OCI-LY1 (cell line): ENCODE measurements around the gene TNFRSF14.

Experiments
- EZH2 ChIP-seq: fragments of 200-600 bp; sonication (generic), shearing (Covaris generic); IDR thresholded peaks from 2 replicates; pipeline ENCODE4 v1.8.0; 2017; ENCODE audit warnings: borderline replicate concordance, mixed run types, mild to moderate bottlenecking, antibody characterized with exemption, low read length, moderate library complexity, mixed read lengths
- TF ChIP-seq, protein P1 (sequence below): fragments of 200-600 bp; sonication (generic), shearing (Covaris generic); IDR thresholded peaks from 2 replicates; pipeline ENCODE4 v1.5.1; 2017; ENCODE audit warnings: mild to moderate bottlenecking, antibody characterized with exemption, low read length, moderate library complexity, mixed read lengths

- TF ChIP-seq EZH2: no peak
- TF ChIP-seq, protein P1, sequence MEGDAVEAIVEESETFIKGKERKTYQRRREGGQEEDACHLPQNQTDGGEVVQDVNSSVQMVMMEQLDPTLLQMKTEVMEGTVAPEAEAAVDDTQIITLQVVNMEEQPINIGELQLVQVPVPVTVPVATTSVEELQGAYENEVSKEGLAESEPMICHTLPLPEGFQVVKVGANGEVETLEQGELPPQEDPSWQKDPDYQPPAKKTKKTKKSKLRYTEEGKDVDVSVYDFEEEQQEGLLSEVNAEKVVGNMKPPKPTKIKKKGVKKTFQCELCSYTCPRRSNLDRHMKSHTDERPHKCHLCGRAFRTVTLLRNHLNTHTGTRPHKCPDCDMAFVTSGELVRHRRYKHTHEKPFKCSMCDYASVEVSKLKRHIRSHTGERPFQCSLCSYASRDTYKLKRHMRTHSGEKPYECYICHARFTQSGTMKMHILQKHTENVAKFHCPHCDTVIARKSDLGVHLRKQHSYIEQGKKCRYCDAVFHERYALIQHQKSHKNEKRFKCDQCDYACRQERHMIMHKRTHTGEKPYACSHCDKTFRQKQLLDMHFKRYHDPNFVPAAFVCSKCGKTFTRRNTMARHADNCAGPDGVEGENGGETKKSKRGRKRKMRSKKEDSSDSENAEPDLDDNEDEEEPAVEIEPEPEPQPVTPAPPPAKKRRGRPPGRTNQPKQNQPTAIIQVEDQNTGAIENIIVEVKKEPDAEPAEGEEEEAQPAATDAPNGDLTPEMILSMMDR: no peak
Observed at GRCh38 chr1:2541619-2542245, 14.4 kb upstream of the TNFRSF14 start.
